ENCODE measurements around the gene DLD.
"Not testable (repeated sequence)": the region's sequence is repeated elsewhere in the genome, so short reads cannot be mapped to it uniquely, and the experiment has no call there.

DLD gene

GRCh38 chr7:107890962-107891635, at the start of gene DLD:
TSS of gene DLD (plus strand) at chr7:107891183. CDS start at chr7:107891251, 68 bp downstream.
- peak; percentile 89 to 90 for DNase-seq

- no peak for DNase-seq
These were observed 48.8 kb upstream of the DLD start for GRCh38 chr7:107842213-107842612.

DNA sequence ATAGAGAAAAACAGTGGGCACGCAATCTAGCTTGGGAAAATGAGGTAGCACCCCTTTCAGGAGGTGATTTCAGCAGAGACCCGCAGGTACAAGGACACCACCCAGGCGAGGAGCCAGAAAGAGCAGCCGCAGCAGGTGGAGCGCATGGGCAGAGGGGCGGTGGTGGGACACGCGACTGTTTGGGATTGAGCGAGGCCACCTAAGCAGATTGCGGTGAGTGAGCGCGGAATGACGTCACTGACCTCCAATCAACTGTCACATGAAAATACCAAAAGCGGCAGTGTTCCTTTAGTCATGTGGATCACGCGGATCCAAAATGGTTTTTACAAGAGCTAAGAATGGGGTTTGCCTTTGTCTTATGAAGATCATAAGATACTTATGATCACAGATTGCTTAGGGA, 47.8 kb upstream of the DLD start:
- DNase-seq: no peak

DNA sequence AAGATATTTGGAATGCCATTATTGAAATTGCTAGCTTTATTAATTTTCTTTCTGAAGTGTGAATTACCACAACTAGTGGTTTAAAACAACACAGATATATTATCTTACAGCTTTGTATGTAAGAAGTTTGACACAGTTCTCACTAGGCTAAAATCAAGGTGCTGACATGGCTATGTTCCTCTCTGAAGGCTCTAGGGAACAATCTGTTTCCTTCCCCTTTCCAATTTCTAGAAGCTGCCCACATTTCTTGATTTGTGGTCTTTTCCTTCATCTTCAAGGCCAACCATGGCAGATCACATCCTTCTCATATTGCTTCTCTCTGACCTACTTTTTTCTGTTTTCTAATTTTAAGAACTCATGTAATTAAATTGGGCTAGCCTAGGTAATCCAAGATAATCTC, 44.7 kb upstream of the DLD start:
- no peak for DNase-seq

GRCh38 chr7:107847168-107847835, 43.7 kb upstream of the DLD start:
- no peak for DNase-seq

GRCh38 chr7:107847836-107848175, 43.2 kb upstream of the DLD start:
- DNase-seq: not testable (repeated sequence)

- DNase-seq: not testable (repeated sequence)
These were observed 42.8 kb upstream of the DLD start for GRCh38 chr7:107848211-107848610.

DNA sequence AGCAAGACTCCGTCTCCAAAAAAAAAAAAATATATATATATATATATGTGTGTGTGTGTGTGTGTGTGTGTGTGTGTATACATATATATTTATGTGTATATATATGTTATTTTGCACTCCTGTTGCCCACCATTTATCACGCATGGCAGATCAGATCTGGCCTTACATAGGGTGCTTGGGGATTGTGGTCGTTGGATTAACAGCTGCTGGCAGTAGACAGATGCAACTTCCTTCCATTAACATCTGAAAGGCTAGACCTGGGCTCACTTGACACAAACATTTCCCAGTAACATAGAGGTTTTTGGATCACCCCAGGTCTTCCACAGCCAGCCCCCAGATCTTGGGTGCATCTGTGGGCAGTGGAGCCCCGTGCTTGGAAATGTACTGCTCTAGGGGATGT, 40.8 kb upstream of the DLD start:
- no peak for DNase-seq

DNA sequence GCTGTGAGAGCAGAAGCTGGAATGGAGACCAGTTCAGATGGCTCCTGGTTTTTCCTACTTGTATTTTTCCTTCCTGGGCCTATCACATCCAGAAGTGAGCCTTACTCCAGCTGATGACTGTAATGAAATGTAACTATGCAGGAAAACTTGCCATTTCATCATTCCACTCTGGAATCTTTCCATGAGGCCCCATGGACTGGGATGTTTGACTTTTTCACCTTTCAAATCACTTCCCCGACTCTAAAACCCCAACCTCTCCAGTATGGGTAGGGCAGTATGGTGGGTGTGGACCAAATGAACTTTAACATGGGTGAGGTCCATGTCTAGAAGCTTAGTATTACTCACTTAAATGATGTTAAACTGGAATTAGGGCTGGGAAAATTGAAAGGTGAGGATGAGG, 40.3 kb upstream of the DLD start:
- DNase-seq: no peak

DNA sequence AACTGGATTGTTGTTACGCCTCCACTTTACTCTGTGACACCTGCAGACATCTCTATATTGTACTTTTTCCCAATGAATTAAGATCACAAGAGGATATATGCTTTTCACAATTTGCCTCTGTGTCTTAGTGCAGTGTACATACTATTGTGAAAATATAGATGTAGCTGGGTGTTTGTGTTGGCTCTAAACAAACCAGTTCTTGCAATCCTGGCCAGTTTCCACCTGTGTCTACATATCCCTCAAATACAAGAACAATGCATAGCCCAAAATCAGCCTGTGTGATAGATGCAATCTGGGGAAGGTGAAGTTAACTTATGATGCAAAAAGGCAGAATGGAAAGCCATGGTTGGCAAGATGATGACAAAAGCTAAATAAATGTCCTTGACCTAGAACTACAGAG, 36.5 kb upstream of the DLD start:
- DNase-seq: no peak

- no peak for DNase-seq
These were observed 36.0 kb upstream of the DLD start for GRCh38 chr7:107854989-107855388.

GRCh38 chr7:107856806-107857540, 34.0 kb upstream of the DLD start:
- DNase-seq: no peak

- DNase-seq: no peak
These were observed 33.5 kb upstream of the DLD start for GRCh38 chr7:107857541-107857912.

DNA sequence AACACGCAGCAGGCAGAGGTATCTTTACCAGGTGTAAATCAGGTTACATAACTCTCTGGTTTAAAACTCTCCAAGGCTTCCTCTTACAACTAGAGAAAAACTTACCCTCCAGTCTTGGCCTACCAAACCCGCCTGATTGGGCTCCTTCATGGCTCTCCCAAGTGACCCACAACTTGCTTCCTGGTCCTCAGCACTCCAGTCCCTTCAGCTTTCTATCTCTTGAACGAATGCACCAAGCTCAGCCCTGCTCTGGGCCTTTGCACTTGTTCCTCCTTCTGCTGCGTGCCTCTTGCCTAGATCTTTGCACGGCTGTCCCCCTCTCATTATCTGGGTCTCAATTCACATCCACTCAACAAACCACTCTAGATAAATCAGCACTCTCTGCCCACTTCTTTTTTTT, 32.7 kb upstream of the DLD start:
- no peak for DNase-seq

DNA sequence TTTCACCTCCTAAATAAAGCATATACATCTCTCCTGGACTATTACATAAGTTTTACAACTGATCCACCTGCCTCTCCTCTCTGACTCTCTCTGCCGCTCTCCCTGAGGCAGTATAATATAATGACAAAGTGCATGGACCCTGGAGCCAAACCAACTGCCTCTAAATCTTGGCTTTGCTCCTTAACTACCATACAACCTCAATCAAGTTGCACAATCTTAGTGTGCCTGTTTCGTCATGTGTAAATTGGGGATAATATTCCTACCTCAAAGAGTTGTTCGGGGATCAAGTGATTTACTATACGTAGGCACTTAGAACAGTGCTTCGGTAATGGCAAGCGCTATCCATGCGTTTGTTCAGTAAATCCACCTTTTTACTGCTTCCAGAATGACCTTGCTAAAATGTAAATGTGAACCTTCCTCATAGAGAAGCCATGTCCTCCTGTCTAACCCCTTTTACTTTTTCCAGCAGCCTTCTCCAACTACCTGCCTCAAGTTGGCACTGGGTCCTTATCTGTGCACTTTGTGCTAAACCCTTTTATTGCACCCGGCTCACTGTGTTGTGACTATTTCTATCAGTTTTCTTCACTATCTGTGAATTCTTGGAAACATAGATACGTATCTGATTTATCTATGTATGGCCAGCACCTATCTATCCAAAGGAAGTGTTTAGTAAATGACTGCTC, 30.6 kb upstream of the DLD start:
- no peak for DNase-seq

DNA sequence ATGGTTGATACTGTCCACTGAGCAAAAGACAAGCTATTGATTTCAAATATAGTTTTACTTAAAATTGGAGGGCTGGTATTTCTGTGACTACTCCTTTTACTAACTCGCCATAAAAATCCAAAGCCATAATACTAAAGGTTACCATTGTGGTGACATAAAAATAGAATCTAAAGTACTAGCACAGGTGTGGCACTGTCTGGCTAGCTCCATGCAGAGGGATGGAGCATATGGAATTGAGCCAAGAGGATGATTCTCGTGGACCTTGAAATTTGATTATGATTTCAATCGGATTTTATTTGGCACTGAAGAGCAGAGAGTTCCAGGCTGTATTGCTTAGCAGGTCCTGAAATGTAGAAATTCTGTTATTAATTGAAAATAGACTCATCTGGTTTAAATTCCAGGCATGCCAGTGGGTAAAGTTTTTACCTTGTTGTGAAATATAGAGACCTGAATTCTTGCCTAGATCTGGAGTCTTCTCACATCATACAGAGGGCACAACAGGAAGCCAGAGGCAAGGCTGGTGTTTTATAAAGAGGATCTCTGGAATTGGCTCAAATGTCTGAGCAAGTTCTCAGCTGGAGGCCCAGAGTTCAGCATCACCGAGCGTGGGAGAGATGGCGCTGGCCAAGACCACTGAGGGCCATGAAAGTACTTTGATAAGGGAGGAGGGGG, 29.9 kb upstream of the DLD start:
- DNase-seq: no peak

DNA sequence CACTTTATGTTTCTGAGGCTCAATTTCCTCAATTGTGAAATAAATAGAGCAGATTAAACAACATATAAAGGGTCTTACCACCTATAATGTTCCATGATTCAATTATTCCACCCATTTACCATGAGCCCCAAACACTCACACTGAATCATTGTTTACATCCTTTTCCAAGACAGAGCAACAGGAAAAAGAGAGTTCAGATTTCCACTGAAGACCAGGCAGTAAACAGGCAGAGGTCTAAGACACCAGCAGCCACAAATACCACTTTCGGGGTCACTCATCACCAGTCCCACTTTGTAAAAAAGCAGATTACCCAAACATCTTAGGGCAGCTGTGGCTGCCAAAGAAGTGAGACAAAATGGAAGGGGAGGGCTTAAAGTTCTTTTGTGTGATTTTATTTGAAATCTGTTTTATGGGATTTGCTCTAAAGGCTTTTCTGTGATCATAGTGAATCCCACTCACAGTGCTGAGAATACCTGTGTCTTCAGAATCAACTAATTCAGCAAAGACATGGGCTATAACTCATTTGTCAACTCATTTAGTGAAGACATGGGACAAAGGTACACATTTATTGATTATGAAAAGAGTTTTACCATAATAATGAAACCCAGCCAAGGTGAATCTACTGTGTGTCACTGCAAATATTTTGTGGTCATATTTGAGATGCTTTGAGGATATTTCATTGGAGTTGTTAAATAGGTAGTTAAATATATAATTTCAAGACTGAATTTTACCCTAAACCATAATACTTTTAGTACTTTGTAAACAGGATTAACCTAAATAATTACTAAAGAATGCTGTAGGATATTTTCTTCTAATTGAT, 24.8 kb upstream of the DLD start:
- DNase-seq: no peak

DNA sequence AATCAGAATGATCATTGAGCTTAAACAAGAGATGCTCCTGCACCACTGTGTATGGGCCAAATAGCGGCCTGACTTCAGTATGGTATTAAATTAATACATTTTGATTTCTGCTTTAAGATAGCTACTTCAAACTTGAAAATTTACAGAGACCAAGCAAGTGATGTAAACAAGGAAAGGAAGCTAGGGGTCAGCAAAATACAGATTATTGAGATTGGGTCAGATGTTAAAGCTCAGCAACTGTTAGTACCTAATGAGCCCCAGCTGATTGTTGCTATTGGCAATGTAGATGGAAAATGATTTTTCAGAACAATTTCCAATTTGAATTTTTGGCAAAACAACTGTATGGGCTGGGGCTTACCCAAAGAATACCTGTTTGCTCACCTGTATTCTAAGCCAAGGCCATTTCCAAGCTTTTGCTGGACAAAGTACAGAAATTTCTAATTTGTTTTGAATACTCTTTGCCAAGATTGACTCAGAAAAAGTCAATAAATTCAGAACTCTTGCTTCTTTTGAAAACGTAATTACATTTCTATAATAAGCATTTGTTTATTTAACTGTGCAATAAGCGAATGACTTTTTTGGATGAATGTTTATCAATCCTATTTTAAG, 23.0 kb upstream of the DLD start:
- DNase-seq: no peak

DNA sequence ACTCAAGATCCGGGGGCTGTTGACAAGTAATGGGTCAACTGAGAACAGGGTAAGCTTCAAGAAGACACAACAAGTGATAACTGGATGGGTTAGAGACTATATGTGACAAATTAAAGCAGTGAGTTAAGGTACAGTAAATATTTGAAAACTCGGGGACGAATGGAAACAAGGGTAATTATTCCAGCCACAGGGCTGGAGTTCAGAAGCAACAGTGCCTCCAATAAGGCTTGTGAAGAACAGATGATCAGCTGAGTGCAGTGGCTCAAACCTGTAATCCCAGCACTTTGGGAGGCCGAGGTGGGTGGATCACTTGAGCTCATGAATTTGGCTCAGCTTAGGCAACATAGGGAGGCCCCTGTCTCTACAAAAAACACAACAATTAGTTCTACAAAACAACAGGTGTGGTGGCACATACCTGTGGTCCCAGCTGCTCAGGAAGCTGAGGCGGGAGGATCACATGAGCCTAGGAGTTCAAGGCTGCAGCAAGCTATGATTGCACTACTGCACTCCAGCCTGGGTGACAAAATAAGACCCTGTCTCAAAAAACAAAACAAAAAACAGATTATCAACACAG, 20.5 kb upstream of the DLD start:
- no peak for DNase-seq

- no peak for DNase-seq
These were observed 16.9 kb upstream of the DLD start for GRCh38 chr7:107874111-107874510.

Measured in activated CD4-positive, alpha-beta T cell treated with anti-CD3 and anti-CD28 coated beads, Interleukin-2, amount 50 U/mL, for 4 hours (primary cell).